Non-pigmented ciliary epithelial cell (primary cell): ENCODE results near the gene SOX8.

Experiments
- DNase-seq: peaks from one replicate; pipeline ENCODE4 v3.0.0-alpha.2; 2010; ENCODE audit warnings: low read depth

SOX8 gene

GRCh38 chr16:974001-974601, 7.5 kb upstream of the SOX8 start:
- DNase-seq = no peak

GRCh38 chr16:974611-975261, 6.8 kb upstream of the SOX8 start:
- DNase-seq = no peak

GRCh38 chr16:975291-975690, 6.3 kb upstream of the SOX8 start:
- DNase-seq = no peak

DNA sequence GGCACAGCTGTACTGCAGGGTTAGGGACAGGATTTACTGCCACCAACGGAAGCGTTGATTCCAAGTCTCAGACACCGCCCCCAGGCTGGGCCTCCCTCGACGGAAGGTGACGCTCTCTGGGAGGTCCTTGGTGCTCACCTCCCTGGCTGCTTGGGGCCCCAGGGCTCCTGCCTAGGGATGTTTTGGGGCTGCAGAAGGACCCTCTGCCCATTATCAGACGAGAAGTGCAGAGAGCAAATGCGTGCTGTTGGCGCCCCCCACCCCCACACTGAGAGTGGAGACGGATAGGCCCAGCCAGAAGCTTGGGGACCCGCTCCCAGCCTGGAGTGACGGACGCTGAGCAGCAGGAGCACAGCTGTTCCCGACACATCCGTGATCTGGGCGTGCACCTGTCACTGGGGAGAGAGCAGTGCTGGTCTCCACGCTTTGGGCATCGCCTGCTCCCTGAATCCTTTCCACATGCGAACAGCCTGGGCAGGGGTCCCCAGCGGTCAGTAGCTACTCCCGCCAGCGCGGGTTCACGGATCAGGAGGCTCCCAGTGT, 5.1 kb upstream of the SOX8 start:
- no peak for DNase-seq

DNA sequence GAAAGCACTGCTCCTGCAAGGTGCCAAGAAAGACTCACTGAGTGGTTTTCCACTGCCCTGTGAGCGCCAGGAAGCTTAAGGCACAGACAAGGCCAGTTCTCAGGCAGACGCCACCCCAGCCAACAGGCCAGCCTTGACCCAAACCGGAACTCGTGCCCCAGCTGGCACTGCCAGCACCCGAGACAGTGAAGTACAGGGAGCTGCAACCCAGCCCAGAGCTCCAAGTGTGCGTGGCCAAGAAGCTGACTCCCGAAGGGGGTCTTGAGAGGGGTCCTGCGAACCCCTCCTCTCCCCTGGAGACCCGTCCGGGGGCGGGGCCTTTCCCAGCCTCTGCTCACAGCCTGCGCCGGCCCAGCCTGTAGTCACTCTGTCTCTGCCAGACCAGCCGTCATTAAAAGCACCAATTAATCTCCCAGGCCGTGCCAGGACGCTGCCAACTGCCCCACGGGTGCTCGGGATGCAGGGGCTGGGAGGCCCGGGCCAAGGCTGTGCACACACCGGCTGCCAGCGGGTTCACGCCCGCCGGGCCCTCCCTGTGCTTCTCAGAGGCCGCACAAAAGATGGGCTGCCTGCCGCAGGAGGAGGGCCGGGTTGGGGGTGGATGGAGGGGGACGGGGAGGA, 4.4 kb upstream of the SOX8 start:
- DNase-seq = no peak

DNA sequence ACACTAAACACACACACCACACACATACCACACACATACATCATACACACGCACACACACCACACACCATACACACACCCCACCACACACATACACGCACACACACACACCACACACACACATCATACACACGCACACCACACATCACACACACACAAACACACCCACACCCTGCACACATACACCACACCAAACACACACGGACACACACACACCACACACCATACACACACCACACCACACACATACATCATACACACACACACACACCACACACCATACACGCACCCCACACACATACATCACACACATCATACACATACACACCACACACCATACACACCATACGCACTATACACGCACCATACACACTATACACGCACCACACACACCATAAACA, 3.7 kb upstream of the SOX8 start:
- DNase-seq = no peak

- no peak for DNase-seq
Observed at GRCh38 chr16:978403-978802, 3.2 kb upstream of the SOX8 start.

DNA sequence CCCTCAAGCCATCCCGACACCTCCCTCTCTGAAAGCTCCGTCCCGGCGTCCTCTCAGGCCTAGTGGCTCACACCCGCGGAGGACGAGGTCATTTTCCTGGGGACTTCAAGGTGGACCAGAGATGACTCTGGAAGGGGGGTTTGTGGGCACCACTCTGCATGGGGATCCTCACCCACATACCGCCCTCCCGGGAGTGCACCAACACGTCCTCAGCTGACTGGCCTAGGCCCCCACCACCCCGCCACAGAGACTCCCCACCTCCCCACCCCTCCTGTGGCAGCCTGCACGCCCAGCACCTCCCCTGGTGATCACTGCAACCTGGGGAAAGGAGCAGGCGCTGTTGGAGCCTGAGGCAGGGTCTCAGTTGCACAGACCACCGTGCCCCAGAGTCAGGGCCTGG, 2.4 kb upstream of the SOX8 start:
- no peak for DNase-seq

- no peak for DNase-seq
Observed at GRCh38 chr16:979859-980594, 1.5 kb upstream of the SOX8 start.

DNA sequence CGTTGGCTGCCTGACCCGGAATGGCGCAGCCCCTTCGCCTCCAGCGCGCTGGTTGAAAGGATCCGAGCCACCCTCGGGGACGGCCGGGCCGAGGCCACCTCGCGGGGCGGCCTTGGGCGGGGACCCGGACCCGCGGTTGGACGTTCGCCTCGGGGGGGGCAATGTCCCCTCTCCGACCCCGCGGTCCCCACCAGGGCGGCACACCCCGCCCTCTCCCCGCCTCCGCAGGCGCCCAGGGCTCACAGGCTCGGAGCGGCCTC, 1.0 kb upstream of the SOX8 start:
- DNase-seq = no peak

DNA sequence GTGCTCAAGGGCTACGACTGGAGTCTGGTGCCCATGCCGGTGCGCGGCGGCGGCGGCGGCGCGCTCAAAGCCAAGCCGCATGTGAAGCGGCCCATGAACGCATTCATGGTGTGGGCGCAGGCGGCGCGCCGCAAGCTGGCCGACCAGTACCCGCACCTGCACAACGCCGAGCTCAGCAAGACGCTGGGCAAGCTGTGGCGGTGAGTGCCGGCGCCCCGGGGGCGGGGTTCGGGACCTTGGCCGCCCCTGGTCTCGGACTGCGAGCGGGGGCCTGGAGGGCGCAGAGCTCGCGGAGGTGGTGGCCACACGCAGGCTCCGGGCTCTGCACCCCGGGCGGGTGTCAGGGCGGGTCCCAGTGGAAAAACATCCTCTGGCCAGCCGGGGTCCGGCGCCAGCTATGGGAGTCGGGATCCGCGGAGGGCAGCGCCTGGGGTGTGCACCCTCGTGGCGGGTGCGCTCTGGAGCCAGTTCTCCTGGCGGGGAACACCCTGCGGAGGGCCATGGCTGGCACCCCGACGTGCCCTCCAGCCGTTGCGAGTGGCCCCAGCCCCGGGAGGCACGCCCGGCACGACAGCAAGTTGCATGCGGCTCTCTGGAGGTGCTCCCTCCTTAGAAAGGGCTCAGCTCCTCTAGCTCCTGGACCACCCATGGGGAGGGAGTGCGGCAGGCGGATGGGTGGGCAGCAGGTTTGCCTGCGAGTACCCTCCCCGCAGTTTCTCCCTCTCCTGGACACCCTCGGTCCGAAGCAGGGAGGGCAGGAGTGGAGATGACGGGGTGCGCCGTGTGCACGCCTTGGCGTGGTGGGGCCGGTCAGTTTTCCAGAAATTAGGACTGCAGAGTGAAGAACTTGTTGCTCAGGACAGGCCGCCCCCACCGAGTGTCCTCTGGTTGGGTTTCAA, 824 bp downstream of the SOX8 start:
- no peak for DNase-seq

DNA sequence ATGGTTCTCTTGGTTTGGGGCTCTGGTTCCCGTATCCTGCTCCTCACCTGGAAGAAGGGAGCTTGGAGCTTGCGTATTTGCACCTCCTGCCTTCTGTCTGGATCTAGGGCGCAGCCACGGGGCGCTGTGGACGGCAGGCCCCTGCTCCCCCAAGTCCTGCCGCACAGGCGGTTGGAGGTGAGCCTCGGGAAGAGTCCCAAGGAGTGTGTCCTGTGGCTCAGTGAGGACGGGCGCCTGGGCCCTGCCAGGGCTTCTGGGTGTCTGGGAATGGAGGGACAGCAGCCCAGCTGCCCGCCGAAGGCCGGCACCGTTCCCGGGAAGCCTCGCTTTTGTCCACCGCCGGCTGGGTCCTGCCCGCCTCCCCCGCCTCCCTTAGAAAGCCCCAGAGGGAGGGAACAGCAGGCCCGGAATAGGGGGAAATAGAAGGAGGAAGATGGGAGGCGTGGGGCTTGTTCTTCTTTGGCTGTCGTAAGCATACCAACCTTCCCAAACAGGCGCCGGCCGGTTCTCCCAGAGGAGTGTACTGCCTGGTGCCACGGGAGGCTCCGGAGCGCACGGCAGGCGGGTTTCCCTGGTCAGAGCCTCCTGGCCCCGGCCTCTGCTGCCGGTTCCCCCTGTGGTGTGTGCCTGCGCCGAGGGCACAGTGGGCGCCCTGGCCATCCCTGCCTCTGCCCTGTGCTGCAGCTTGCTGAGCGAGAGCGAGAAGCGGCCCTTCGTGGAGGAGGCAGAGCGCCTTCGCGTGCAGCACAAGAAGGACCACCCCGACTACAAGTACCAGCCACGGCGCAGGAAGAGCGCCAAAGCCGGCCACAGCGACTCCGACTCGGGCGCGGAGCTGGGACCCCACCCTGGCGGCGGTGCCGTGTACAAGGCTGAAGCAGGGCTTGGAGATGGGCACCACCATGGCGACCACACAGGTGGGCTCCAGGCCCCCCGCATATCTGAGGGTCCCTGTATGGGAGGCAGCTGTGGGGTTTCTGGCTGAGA, 1.8 kb downstream of the SOX8 start:
- no peak for DNase-seq

GRCh38 chr16:984121-984694, 2.6 kb downstream of the SOX8 start:
- DNase-seq = no peak

- DNase-seq = no peak
Observed at GRCh38 chr16:984736-985636, 3.4 kb downstream of the SOX8 start.

DNA sequence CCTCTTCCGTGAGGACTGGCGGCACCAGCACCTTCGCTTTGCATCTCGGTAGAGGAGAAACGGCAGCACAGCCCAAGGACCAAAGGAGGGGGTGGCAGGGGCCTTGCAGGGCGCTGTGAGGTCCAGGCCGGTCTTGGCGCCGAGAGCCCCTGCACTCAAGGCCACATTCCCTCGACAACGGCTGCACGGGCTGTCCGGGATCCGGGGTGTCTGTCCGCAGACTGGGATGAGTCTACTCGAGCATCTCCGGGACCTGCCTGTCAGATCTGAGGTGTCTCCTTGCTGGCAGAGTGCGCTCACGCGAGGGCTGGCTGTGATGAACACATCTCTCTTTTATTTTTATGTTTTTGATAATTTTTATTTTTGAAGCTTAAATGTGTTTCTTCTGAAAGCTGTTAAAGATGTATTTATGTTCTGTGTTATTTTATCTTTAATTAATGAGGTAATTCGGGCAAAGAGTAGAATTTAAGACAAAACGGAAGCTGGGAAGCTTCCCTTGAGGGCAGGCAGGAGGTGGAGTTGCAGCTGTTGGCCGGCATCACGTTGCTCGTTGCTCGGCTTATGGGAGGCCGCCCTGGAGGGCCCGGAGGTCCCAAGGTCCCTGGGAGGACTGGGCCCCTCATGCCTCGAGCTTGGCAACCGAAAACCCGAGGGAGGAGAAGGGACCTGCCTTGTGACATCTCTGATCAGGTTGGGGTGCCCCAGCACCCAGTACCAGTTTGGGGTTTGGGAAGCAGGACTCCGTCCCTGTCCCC, 4.3 kb downstream of the SOX8 start:
- no peak for DNase-seq

DNA sequence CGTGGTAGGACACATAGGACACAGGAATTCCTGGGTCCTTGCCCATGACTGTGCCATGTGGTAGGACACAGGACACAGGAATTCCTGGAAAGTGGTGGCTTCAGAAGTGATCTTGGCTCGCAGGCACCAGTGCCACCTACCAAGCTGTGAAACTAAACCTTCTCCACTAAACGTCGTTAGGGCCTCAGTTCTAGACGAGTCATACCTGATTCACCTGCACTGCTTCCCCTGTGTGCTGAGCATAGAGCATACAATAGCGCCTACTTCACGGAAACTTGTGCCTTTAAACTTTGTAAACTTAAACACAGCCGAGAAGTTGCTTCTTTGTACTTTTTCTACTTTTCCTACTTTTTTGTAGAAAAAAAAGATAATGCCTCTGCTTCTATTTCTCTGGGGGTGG, 4.8 kb downstream of the SOX8 start:
- DNase-seq = no peak

GRCh38 chr16:986925-987582, 5.5 kb downstream of the SOX8 start:
- no peak for DNase-seq

- DNase-seq = no peak
Observed at GRCh38 chr16:987906-988305, 6.3 kb downstream of the SOX8 start.
